ENCODE data around the gene REG4.
"Not testable (repeated sequence)": the region's sequence is repeated elsewhere in the genome, so short reads cannot be mapped to it uniquely, and the experiment has no call there.

DNA sequence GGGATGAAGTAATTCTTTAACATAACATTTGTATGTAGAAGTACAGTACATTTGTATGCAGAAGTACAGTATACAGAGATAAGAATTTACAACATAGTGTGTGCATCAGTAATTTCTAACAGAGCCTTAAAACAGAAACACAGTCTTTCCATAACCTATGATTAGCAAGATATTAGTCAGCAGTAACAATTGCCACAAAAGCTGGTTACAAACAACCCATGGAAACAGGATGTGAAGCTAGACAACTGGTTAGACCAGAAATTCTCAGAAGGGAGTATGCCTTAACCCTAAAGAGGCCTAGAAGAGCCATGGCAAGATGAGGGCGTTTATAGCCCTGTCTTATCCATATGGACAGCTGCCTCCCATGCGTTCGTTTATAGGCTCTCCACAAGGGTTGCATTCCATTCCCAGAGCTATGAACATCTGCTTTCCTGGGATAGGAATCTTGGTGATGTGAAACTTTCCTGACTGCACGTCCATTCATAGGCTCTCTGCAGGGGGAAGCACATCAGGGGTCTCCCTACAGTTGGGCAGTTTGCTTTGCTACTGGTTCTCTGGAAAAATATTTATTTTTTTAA, 24.7 kb downstream of the REG4 start:
- TF ChIP-seq, protein P1, sequence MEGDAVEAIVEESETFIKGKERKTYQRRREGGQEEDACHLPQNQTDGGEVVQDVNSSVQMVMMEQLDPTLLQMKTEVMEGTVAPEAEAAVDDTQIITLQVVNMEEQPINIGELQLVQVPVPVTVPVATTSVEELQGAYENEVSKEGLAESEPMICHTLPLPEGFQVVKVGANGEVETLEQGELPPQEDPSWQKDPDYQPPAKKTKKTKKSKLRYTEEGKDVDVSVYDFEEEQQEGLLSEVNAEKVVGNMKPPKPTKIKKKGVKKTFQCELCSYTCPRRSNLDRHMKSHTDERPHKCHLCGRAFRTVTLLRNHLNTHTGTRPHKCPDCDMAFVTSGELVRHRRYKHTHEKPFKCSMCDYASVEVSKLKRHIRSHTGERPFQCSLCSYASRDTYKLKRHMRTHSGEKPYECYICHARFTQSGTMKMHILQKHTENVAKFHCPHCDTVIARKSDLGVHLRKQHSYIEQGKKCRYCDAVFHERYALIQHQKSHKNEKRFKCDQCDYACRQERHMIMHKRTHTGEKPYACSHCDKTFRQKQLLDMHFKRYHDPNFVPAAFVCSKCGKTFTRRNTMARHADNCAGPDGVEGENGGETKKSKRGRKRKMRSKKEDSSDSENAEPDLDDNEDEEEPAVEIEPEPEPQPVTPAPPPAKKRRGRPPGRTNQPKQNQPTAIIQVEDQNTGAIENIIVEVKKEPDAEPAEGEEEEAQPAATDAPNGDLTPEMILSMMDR (IDR thresholded peaks at IDR 0.05) = not testable (repeated sequence)
- not testable (repeated sequence) for TF ChIP-seq POLR2A (IDR thresholded peaks at IDR 0.05)
